Nephron progenitor cell (in vitro differentiated cells): ENCODE results near the gene WNT5A.

Experiments
- DNase-seq: peaks from one replicate; pipeline ENCODE4 v3.0.0; 2021
- H3K27ac Mint-ChIP-seq: 2 replicates; pipeline ENCODE4 v1.8.0; 2021; ENCODE audit warnings: mild to moderate bottlenecking, moderate library complexity, mixed read lengths
- H3K27me3 Mint-ChIP-seq: 2 replicates; pipeline ENCODE4 v1.8.0; 2021; ENCODE audit warnings: mild to moderate bottlenecking, low read depth, mixed read lengths; ENCODE audit not compliant: poor library complexity
- H3K36me3 Mint-ChIP-seq: 2 replicates; pipeline ENCODE4 v1.8.0; 2021; ENCODE audit warnings: low read depth, mixed read lengths
- H3K4me1 Mint-ChIP-seq: 2 replicates; pipeline ENCODE4 v1.8.0; 2021; ENCODE audit warnings: mixed read lengths
- H3K4me3 Mint-ChIP-seq: 2 replicates; pipeline ENCODE4 v1.8.0; 2021; ENCODE audit warnings: mild to moderate bottlenecking, moderate library complexity, mixed read lengths
- H3K9me3 Mint-ChIP-seq: 2 replicates; pipeline ENCODE4 v1.8.0; 2021; ENCODE audit warnings: mild to moderate bottlenecking, moderate library complexity, mixed read lengths
- CTCF ChIP-seq: fragments of 200-600 bp; sonication (generic); IDR thresholded peaks from 2 replicates; pipeline ENCODE4 v1.5.0; 2021; ENCODE audit warnings: antibody characterized with exemption

The WNT5A gene

GRCh38 chr3:55436644-55437043 lies 50.5 kb downstream of the WNT5A start:
- peaks cover 27% of the 10 kb centered on the region for H3K4me1 Mint-ChIP-seq
- H3K36me3 Mint-ChIP-seq: no peaks in the 10 kb centered on the region
- peaks cover 5% of the 10 kb centered on the region for H3K9me3 Mint-ChIP-seq
- no peak for DNase-seq
- H3K4me3 Mint-ChIP-seq: no peak overlapping the region
- H3K27me3 Mint-ChIP-seq: peaks cover 12% of the 10 kb centered on the region
- no peak overlapping the region for H3K27ac Mint-ChIP-seq
- TF ChIP-seq CTCF: no peak

GRCh38 chr3:55435491-55435890 lies 51.6 kb downstream of the WNT5A start:
- Mint-ChIP-seq H3K4me3 (no peak overlapping the region), H3K36me3 (no peaks in the 10 kb centered on the region), H3K27me3 (peaks cover 12% of the 10 kb centered on the region), H3K27ac (no peak overlapping the region), H3K9me3 (peaks cover 5% of the 10 kb centered on the region), H3K4me1 (peaks cover 27% of the 10 kb centered on the region)
- DNase-seq: no peak
- no peak for TF ChIP-seq CTCF

GRCh38 chr3:55434789-55435188 lies 52.3 kb downstream of the WNT5A start:
- Mint-ChIP-seq H3K4me3 (no peak overlapping the region), H3K4me1 (peaks cover 27% of the 10 kb centered on the region), H3K27me3 (peaks cover 16% of the 10 kb centered on the region), H3K9me3 (peaks cover 5% of the 10 kb centered on the region), H3K27ac (no peak overlapping the region), H3K36me3 (no peaks in the 10 kb centered on the region)
- no peak for DNase-seq
- peak; percentile 31 for TF ChIP-seq CTCF

DNA sequence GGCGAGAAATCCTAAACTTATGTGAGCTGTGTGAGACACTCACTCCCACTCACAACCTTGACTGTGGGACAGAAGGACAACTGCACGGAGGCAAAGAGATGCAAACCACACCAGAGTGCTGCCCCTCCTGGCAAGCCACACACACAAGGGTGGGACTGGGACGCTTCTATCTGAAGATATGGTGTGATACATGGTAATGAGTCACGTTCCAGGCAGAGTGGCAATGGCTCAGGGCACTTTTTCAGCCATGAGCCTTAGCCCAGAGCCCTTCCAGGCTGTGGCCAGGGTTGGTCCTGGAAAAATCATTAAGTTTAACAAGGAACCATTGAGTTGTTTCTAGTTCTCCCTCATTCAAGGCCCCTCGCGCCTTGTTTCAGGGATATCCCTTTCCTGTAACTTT lies 56.1 kb downstream of the WNT5A start:
- TF ChIP-seq CTCF: no peak
- Mint-ChIP-seq H3K4me1 (peaks cover 9% of the 10 kb centered on the region), H3K27me3 (peaks cover 18% of the 10 kb centered on the region), H3K9me3 (peaks cover 8% of the 10 kb centered on the region), H3K4me3 (no peak overlapping the region), H3K36me3 (no peaks in the 10 kb centered on the region), H3K27ac (no peak overlapping the region)
- DNase-seq: no peak

GRCh38 chr3:55427739-55428138 lies 59.4 kb downstream of the WNT5A start:
- no peaks in the 10 kb centered on the region for H3K4me1 Mint-ChIP-seq
- TF ChIP-seq CTCF: no peak
- peaks cover 14% of the 10 kb centered on the region for H3K27me3 Mint-ChIP-seq
- no peak overlapping the region for H3K4me3 Mint-ChIP-seq
- no peak overlapping the region for H3K27ac Mint-ChIP-seq
- no peak for DNase-seq
- no peaks in the 10 kb centered on the region for H3K36me3 Mint-ChIP-seq
- H3K9me3 Mint-ChIP-seq: peaks cover 17% of the 10 kb centered on the region

DNA sequence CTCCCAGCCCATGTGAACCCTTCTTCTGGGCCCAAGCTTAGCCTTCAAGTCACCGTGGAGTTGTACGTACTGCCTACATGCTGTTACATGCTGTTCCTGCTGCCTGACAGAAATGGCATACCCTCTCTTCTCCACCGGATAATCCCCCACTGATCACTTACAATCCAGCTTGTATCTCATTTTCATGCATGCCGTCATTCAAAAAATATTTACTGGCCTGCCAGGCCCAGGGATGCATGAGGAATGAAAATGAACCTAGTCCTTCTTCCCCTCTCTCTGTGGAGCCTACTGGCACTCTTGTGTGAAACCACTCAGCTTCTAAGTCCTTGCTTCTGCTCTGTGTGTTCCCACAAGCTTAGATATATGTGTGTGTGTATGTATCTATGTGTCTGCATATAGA lies 60.6 kb downstream of the WNT5A start:
- no peaks in the 10 kb centered on the region for H3K36me3 Mint-ChIP-seq

More for the DNA sequence above, 60.6 kb downstream of the WNT5A start:
- Mint-ChIP-seq H3K27ac (no peak overlapping the region), H3K4me3 (no peak overlapping the region), H3K4me1 (no peaks in the 10 kb centered on the region), H3K27me3 (peaks cover 8% of the 10 kb centered on the region), H3K9me3 (peaks cover 20% of the 10 kb centered on the region)
- no peak for DNase-seq
- TF ChIP-seq CTCF: no peak
